ENCODE results near the gene CYB5RL.

CYB5RL gene

DNA sequence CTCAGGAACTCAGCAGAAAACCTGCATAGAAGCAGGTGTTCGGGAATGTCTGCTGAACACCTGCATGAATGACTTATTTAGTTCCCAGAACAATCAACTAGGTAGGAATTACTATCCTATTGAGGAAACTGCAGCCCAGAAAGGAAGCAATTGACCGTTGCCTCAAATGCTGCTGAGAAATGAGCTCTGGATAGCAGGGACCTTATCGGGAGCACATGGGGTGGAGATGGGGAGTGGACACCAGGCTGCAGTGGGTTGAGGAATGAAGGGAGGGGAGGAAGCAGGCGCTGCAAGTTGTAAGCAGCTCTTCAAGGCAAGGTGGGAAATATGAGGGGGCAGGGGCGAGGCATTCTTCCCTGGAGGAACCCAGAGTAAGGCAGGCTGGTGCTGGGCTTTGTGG is 36.3 kb downstream of the CYB5RL start:
- DNase-seq (ENCODE audit: low read depth, low spot score): no peak
- Histone ChIP-seq H3K9me3 (ENCODE audit: low read depth, low read length) (no peaks in the 10 kb centered on the region), H3K4me3 (no peak overlapping the region), H3K9ac (ENCODE audit: insufficient read length) (no peak overlapping the region), H3K27ac (no peak overlapping the region), H3K36me3 (ENCODE audit: insufficient read depth, low read length) (no peaks in the 10 kb centered on the region)
- TF ChIP-seq EZH2 (IDR thresholded peaks at IDR 0.05): no peak

DNA sequence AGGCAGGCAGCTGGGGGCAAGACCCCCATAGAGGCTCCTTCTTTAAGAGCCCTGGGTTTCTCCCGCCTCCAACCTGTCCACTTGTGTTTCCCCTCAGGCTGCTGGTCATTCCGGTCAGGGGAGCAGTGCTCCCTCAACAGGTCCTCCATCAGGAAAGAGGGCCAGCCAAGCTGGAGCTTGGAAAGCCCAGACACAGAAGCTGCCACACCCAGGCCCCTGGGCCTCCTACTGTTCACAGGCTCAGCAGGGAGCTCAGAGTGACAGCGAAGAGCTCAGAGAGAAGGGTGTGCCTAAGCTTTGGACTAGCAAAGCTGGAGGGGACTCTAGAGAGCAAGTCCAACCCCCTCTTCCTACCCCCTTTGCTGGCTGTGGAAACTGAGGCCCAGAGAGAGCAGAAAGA is 36.8 kb downstream of the CYB5RL start:
- no peak for TF ChIP-seq POLR2AphosphoS5 (IDR thresholded peaks at IDR 0.05; ENCODE audit: borderline replicate concordance, low read depth, low read length)
- no peak for TF ChIP-seq EZH2 (IDR thresholded peaks at IDR 0.05)
- TF ChIP-seq FOXP2 (optimal IDR thresholded peaks at IDR 0.05; ENCODE audit: control extremely low read depth, extremely low read length, insufficient read depth): no peak
- no peaks in the 10 kb centered on the region for H3K36me3 ChIP-seq (ENCODE audit: insufficient read depth, low read length)
- H3K27ac ChIP-seq: no peak overlapping the region
- H3K9ac ChIP-seq (ENCODE audit: insufficient read length): no peak overlapping the region
- H3K9me3 ChIP-seq (ENCODE audit: low read depth, low read length): no peaks in the 10 kb centered on the region
- H3K4me3 ChIP-seq: no peak overlapping the region
- DNase-seq (ENCODE audit: low read depth, low spot score): no peak

DNA sequence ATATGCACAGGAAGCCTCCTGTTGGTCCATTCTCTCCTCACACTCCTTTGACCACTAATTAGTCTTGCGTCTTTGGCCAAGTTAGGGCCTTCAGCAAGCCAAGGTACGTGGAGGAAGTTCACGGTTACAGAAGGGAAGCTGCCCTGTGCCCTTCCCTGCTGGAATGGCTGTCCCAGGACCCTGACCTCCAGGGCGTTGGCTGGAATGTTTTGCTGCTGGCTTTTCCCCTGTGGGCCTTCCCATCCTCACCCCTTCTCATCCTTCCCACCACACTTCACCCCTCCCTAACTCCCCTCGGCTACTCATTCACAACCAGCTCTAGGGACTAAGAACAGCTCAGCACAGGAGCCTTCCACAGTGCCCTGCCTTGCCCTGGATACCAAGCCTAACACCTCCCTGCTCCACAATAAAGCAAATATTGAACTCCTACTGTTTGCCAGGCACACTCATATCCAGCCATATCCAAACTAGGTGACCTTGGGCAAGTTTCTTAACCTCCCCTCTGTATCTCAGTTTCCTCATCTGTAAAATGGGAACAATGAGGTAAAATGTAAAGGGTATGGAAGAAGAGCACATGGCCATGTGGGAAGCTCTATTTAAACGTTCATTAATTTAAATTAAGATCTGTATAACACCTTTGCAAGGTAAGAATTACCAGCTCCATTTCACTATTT is 38.2 kb downstream of the CYB5RL start:
- no peaks in the 10 kb centered on the region for H3K9me3 ChIP-seq (ENCODE audit: low read depth, low read length)
- no peak overlapping the region for H3K27ac ChIP-seq
- no peak overlapping the region for H3K9ac ChIP-seq (ENCODE audit: insufficient read length)
- H3K36me3 ChIP-seq (ENCODE audit: insufficient read depth, low read length): no peaks in the 10 kb centered on the region
- no peak for TF ChIP-seq POLR2AphosphoS5 (IDR thresholded peaks at IDR 0.05; ENCODE audit: borderline replicate concordance, low read depth, low read length)
- TF ChIP-seq EZH2 (IDR thresholded peaks at IDR 0.05): no peak
- no peak for TF ChIP-seq FOXP2 (optimal IDR thresholded peaks at IDR 0.05; ENCODE audit: control extremely low read depth, extremely low read length, insufficient read depth)
- DNase-seq (ENCODE audit: low read depth, low spot score): no peak
- no peak overlapping the region for H3K4me3 ChIP-seq

DNA sequence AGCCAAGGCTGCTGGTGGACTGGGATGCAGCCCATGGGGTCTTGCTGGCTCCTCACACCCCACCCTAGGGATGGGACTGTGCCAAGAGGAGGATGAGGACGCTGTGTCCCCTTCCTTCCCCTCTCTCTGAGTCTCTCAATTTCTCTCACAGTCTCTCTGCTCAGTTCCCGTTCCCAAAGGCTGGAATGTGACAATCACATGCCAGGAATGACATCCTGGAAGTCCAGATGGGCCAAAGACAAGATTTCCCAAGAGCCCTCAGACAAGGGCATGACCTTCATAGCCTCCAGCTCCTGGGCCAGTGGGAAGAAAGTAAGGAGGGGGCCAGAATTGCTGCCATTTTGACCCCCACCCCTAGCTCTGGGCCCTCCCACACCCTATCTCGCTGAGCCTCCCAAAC is 39.5 kb downstream of the CYB5RL start:
- TF ChIP-seq EZH2 (IDR thresholded peaks at IDR 0.05): no peak
- no peak for TF ChIP-seq POLR2AphosphoS5 (IDR thresholded peaks at IDR 0.05; ENCODE audit: borderline replicate concordance, low read depth, low read length)
- no peak for TF ChIP-seq FOXP2 (optimal IDR thresholded peaks at IDR 0.05; ENCODE audit: control extremely low read depth, extremely low read length, insufficient read depth)
- Histone ChIP-seq H3K9ac (ENCODE audit: insufficient read length) (no peak overlapping the region), H3K27ac (no peak overlapping the region), H3K36me3 (ENCODE audit: insufficient read depth, low read length) (no peaks in the 10 kb centered on the region), H3K9me3 (ENCODE audit: low read depth, low read length) (no peaks in the 10 kb centered on the region), H3K4me3 (no peak overlapping the region)
- DNase-seq (ENCODE audit: low read depth, low spot score): no peak

DNA sequence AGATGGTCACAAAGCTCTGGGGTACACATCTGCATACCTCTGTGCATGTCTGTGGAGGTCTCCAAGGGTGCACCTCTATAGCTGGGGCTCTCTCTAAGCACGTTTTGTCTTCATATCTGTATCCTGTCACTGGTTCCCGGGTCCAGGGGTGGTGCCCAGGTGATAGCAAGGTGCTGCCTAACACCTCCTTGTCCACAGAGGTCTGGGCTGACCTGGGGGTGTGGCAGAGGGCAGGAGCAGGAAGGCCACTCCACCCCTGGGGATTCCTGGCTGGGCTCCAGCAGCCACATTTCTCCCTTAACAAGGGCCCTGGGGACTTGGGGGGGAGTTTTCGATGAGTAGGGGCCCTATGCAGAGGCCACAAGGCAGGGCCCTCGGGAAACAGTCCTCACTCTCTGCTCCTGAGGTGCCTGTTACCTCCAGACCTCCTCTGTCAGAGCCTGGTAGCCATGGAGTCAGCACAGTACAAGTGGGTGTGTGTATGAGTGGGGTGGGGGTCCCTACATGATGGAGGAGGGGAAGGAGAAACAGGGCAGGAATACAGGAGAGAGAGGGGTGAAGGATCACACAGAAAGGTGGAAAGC is 40.0 kb downstream of the CYB5RL start:
- no peak for TF ChIP-seq POLR2AphosphoS5 (IDR thresholded peaks at IDR 0.05; ENCODE audit: borderline replicate concordance, low read depth, low read length)
- TF ChIP-seq FOXP2 (optimal IDR thresholded peaks at IDR 0.05; ENCODE audit: control extremely low read depth, extremely low read length, insufficient read depth): no peak
- no peak for TF ChIP-seq EZH2 (IDR thresholded peaks at IDR 0.05)
- DNase-seq (ENCODE audit: low read depth, low spot score): no peak
- H3K9ac ChIP-seq (ENCODE audit: insufficient read length): no peak overlapping the region
- no peaks in the 10 kb centered on the region for H3K36me3 ChIP-seq (ENCODE audit: insufficient read depth, low read length)
- no peaks in the 10 kb centered on the region for H3K9me3 ChIP-seq (ENCODE audit: low read depth, low read length)
- H3K4me3 ChIP-seq: no peak overlapping the region
- no peak overlapping the region for H3K27ac ChIP-seq

DNA sequence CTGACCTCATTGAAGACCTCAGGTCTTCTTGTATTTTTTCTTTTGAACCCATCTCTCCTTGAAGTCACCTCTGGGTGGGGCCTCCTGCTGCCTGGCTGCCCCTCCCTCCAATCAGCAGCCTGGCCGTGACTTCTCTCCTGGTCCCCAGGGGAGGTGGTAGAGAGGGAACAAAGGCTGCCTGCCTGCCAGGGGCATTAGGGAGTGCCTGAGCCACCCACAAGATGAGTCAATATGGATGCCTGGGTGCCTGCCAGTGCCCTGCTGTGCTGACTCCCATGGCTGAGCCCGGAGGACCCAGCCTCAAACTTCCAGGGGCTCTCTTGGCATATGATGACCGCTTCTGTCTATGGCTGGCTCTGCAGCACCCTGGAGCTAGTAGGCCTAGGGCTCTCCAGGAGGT is 41.8 kb downstream of the CYB5RL start:
- Histone ChIP-seq H3K4me3 (no peak overlapping the region), H3K36me3 (ENCODE audit: insufficient read depth, low read length) (no peaks in the 10 kb centered on the region), H3K9ac (ENCODE audit: insufficient read length) (no peak overlapping the region), H3K9me3 (ENCODE audit: low read depth, low read length) (no peaks in the 10 kb centered on the region), H3K27ac (no peak overlapping the region)
- DNase-seq (ENCODE audit: low read depth, low spot score): no peak
- no peak for TF ChIP-seq EZH2 (IDR thresholded peaks at IDR 0.05)
- no peak for TF ChIP-seq POLR2AphosphoS5 (IDR thresholded peaks at IDR 0.05; ENCODE audit: borderline replicate concordance, low read depth, low read length)
- TF ChIP-seq FOXP2 (optimal IDR thresholded peaks at IDR 0.05; ENCODE audit: control extremely low read depth, extremely low read length, insufficient read depth): no peak

DNA sequence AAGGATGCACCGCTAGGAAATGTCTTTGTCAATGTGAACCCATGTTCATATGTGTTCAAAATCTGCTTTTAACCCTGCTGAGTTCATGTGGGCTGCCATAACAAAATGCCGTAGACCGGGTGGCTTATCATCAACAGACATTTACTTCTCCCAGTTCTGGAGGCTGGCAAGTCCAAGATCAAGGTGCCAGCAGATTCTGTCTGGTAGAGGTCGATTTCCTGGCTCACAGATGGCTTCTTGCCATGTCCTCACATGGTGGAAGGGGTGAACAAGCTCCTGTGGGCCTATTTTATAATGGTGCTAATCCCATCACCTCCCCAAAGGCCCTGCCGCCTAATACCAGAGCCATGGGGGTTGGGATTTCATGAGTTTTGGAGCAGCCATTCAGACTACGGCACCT is 42.4 kb downstream of the CYB5RL start:
- H3K36me3 ChIP-seq (ENCODE audit: insufficient read depth, low read length): no peaks in the 10 kb centered on the region
- H3K4me3 ChIP-seq: no peak overlapping the region
- TF ChIP-seq FOXP2 (optimal IDR thresholded peaks at IDR 0.05; ENCODE audit: control extremely low read depth, extremely low read length, insufficient read depth): no peak
- TF ChIP-seq EZH2 (IDR thresholded peaks at IDR 0.05): no peak
- no peak for TF ChIP-seq POLR2AphosphoS5 (IDR thresholded peaks at IDR 0.05; ENCODE audit: borderline replicate concordance, low read depth, low read length)
- DNase-seq (ENCODE audit: low read depth, low spot score): no peak
- H3K27ac ChIP-seq: no peak overlapping the region
- no peak overlapping the region for H3K9ac ChIP-seq (ENCODE audit: insufficient read length)
- no peaks in the 10 kb centered on the region for H3K9me3 ChIP-seq (ENCODE audit: low read depth, low read length)

DNA sequence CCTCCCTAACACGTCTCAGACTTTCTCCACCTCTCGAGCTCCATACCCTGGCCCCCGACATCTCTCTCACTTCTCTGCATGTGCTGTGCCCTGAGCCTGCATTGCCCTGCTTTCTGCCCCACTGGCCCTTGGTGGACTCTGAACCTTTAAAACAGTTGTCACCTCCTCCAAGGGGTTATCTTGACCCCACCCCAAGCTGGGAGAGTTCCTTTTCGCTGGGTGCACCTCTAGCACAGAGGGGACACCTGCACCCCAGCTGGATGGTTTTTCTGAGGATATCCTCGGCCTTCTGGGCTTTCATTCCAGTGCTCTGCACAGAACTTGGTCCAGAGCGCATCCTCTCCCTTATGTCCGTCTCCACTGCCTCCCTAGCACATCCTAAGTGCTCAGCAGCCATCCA is 42.8 kb downstream of the CYB5RL start:
- Histone ChIP-seq H3K9ac (ENCODE audit: insufficient read length) (no peak overlapping the region), H3K27ac (no peak overlapping the region)

DNA sequence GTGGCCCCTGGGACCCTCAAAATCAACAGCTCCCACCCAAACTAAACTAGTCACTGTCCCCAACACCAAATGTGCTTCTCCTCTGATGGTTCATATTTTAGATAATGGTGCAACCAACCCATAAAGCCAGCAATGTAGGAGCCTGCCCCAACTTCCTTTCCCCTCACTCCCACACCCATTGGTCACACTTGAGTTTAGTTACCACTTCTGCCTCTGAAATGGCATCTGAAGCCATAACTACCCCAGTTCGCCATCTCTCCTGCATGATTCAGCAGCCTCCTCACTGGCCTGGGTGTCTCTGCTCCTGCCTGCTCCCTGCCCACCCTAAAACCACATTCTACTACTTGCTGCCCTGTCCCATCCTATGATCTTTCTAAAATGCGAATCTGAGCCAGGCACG is 43.6 kb downstream of the CYB5RL start:
- no peak for DNase-seq (ENCODE audit: low read depth, low spot score)
- TF ChIP-seq FOXP2 (optimal IDR thresholded peaks at IDR 0.05; ENCODE audit: control extremely low read depth, extremely low read length, insufficient read depth) (no peak), POLR2AphosphoS5 (IDR thresholded peaks at IDR 0.05; ENCODE audit: borderline replicate concordance, low read depth, low read length) (no peak), EZH2 (IDR thresholded peaks at IDR 0.05) (no peak)

More for the DNA sequence above, 42.8 kb downstream of the CYB5RL start:
- Histone ChIP-seq H3K36me3 (ENCODE audit: insufficient read depth, low read length) (no peaks in the 10 kb centered on the region), H3K9me3 (ENCODE audit: low read depth, low read length) (no peaks in the 10 kb centered on the region), H3K4me3 (no peak overlapping the region)
- DNase-seq (ENCODE audit: low read depth, low spot score): no peak
- TF ChIP-seq EZH2 (IDR thresholded peaks at IDR 0.05): no peak
- TF ChIP-seq POLR2AphosphoS5 (IDR thresholded peaks at IDR 0.05; ENCODE audit: borderline replicate concordance, low read depth, low read length): no peak
- no peak for TF ChIP-seq FOXP2 (optimal IDR thresholded peaks at IDR 0.05; ENCODE audit: control extremely low read depth, extremely low read length, insufficient read depth)

More for the DNA sequence above, 43.6 kb downstream of the CYB5RL start:
- Histone ChIP-seq H3K9ac (ENCODE audit: insufficient read length) (no peak overlapping the region), H3K4me3 (no peak overlapping the region), H3K9me3 (ENCODE audit: low read depth, low read length) (no peaks in the 10 kb centered on the region), H3K27ac (no peak overlapping the region), H3K36me3 (ENCODE audit: insufficient read depth, low read length) (no peaks in the 10 kb centered on the region)

Data from SK-N-MC (cell line).